ENCODE data around the gene DOHH. TPM values are rescaled to one million over a fixed set of nuclear protein-coding genes. Genes with fewer than 3 reads are reported as not detected.

The DOHH gene
- polyA plus RNA-seq, 2 of the 4 experiments (the other 2 are of a cell fraction): 4.6 to 13.3 TPM

- DNase-seq (ENCODE audit: low read depth in 1 of 2, low spot score in 1 of 2) (peak in 1 of 2 experiments; percentile 47), FAIRE-seq (no peak), ATAC-seq (peak; percentile 45 to 47; a peak in 5 of 6 replicates)
- ChIA-PET CTCF (interaction anchor here (1.0 to 2.0 kb wide), 5 partner anchors 50 to 175 kb away, joined by 3 to 7 read pairs (median 4); no protein-coding TSS in a partner anchor), POLR2A (no interaction called here)
- no peaks in the 10 kb centered on the region; the same call in 2 of the 3 replicates for H3K4me1 ChIP-seq
- no peak overlapping the region; the same call in 2 of the 3 replicates for H3K4me2 ChIP-seq
- no peaks in the 10 kb centered on the region for H3K9me3 ChIP-seq
- 56% methylated on average over 6 of the region's 9 CpGs for WGBS (ENCODE audit: missing lambda C conversion rate)
- H3K27ac ChIP-seq: no peak overlapping the region
- H3K4me3 ChIP-seq: no peak overlapping the region
- no peak for TF ChIP-seq HES2 (IDR thresholded peaks at IDR 0.05)
- TF ChIP-seq RNF2 (IDR thresholded peaks at IDR 0.05; ENCODE audit: borderline replicate concordance, low read depth): no peak
- no peak for TF ChIP-seq BCL3 (IDR thresholded peaks at IDR 0.05)
- TF ChIP-seq NR3C1 (IDR thresholded peaks at IDR 0.05): no peak
- no peak for TF ChIP-seq REST (IDR thresholded peaks at IDR 0.05)
- no peak for TF ChIP-seq BHLHE40 (IDR thresholded peaks at IDR 0.05; ENCODE audit: low read depth, low read length)
- no peak for TF ChIP-seq ESRRA (IDR thresholded peaks at IDR 0.05; ENCODE audit: borderline replicate concordance, low read length)
- no peak for TF ChIP-seq ZSCAN20 (CRISPR knock-in tag; IDR thresholded peaks at IDR 0.05)
- TF ChIP-seq CHD4 (IDR thresholded peaks at IDR 0.05; ENCODE audit: borderline replicate concordance): no peak
- TF ChIP-seq MYC (IDR thresholded peaks at IDR 0.05; ENCODE audit: borderline replicate concordance, low read length): no peak
- TF ChIP-seq HOXB5 (CRISPR knock-in tag; IDR thresholded peaks at IDR 0.05): no peak
- TF ChIP-seq TFCP2L1 (CRISPR knock-in tag; IDR thresholded peaks at IDR 0.05): no peak
- TF ChIP-seq NFE2L2 (conservative IDR thresholded peaks at IDR 0.05; ENCODE audit: low read length): no peak
- TF ChIP-seq HMGXB4 (CRISPR knock-in tag; IDR thresholded peaks at IDR 0.05; ENCODE audit: borderline replicate concordance): no peak
- TF ChIP-seq KDM1A (IDR thresholded peaks at IDR 0.05; ENCODE audit: low read depth): no peak
- no peak for TF ChIP-seq ATOH8 (CRISPR knock-in tag; IDR thresholded peaks at IDR 0.05; ENCODE audit: low read depth)
These were observed 20.6 kb downstream of the DOHH start for GRCh38 chr19:3479834-3480215.

GRCh38 chr19:3479177-3479833, 21.2 kb downstream of the DOHH start:
- FAIRE-seq (no peak), ATAC-seq (peak in 1 of 2 experiments; percentile 56; a peak in 3 of 6 replicates), DNase-seq (ENCODE audit: low read depth in 1 of 2, low spot score in 1 of 2) (peak in 1 of 2 experiments; percentile 66)
- Histone ChIP-seq H3K4me3 (no peak overlapping the region), H3K9me3 (no peaks in the 10 kb centered on the region), H3K27ac (0 out of 6 replicates have a peak overlapping the region, but pooled peaks of 1 of the 2 experiments have one; percentile 21), H3K4me2 (peak overlapping the region; percentile 64), H3K4me1 (peaks cover 2% of the 10 kb centered on the region; the same call in 2 of the 3 replicates)
- 3% methylated on average over 4 of the region's 7 CpGs for WGBS (ENCODE audit: missing lambda C conversion rate)
- ChIA-PET POLR2A (no interaction called here), CTCF (interaction anchor here (1.6 to 2.0 kb wide), 3 partner anchors 50 to 175 kb away, joined by 4 to 7 read pairs (median 4); no protein-coding TSS in a partner anchor)
- no peak for TF ChIP-seq TFCP2L1 (CRISPR knock-in tag; IDR thresholded peaks at IDR 0.05)

All from A549 (cell line).